H1 (cell line): ENCODE measurements around the gene RPTOR. TPM values are rescaled to one million over a fixed set of nuclear protein-coding genes. Genes with fewer than 3 reads are reported as not detected.
A peak's percentile ranks its signal among the peaks of the same experiment; 100 is the strongest.

Experiments used
- CTCF ChIA-PET: fragments of 300-600 bp; sonication (Branson Sonifier 250); formaldehyde crosslinking; loops from one replicate; lab custom pipeline; 2021; ENCODE audit not compliant: partially characterized antibody; lab: Charles Lee
- POLR2A ChIA-PET: fragments of 300-600 bp; sonication (Branson Sonifier 250); formaldehyde crosslinking; loops from one replicate; lab custom pipeline; 2021; ENCODE audit warnings: inconsistent platforms; ENCODE audit not compliant: partially characterized antibody; lab: Charles Lee
- DNase-seq, 2 experiments: peaks; one replicate each; pipeline versions ENCODE4 v3.0.0 to v3.0.0-alpha.2; 2010 to 2022; ENCODE audit warnings: low spot score in 2 of 2, low read depth in 1 of 2, mixed read lengths in 1 of 2
- FAIRE-seq: peaks from 2 replicates; lab custom pipeline; 2011; peaks lifted over from hg19 to GRCh38; lab: Jason Lieb, UNC
- H2AFZ ChIP-seq: 2 replicates; pipeline ENCODE4 v1.8.1; 2012; ENCODE audit warnings: low read length, inconsistent platforms
- H2AK5ac ChIP-seq: 2 replicates; pipeline ENCODE4 v1.6.1; 2013; ENCODE audit warnings: low read depth, low read length
- H2BK120ac ChIP-seq: replicated peaks from 2 replicates; pipeline ENCODE3; 2013; ENCODE audit warnings: low read depth, low read length, inconsistent platforms
- H2BK12ac ChIP-seq: 2 replicates; pipeline ENCODE4 v1.6.1; 2013; ENCODE audit warnings: low read depth, low read length
- H2BK15ac ChIP-seq: 2 replicates; pipeline ENCODE4 v1.6.1; 2013; ENCODE audit warnings: low read length
- H2BK20ac ChIP-seq: 2 replicates; pipeline ENCODE4 v1.6.1; 2013; ENCODE audit warnings: low read length
- H2BK5ac ChIP-seq: 2 replicates; pipeline ENCODE4 v1.6.1; 2013; ENCODE audit warnings: low read depth, low read length
- H3K14ac ChIP-seq: 2 replicates; pipeline ENCODE4 v1.6.1; 2013; ENCODE audit warnings: inconsistent platforms; ENCODE audit not compliant: insufficient read length
- H3K18ac ChIP-seq: 2 replicates; pipeline ENCODE4 v1.6.1; 2013; ENCODE audit warnings: low read length; ENCODE audit errors: extremely low read depth
- H3K23ac ChIP-seq: 2 replicates; pipeline ENCODE4 v1.6.1; 2013; ENCODE audit warnings: inconsistent platforms; ENCODE audit not compliant: insufficient read length
- H3K23me2 ChIP-seq: 2 replicates; pipeline ENCODE4 v1.6.1; 2013; ENCODE audit warnings: low read depth, low read length
- H3K27ac ChIP-seq: 2 replicates; pipeline ENCODE4 v1.6.1; 2011; ENCODE audit warnings: low read depth, low read length, inconsistent platforms
- H3K27me3 ChIP-seq, 4 experiments: replicated peaks in 1 of 4; 1 replicate in 1 of 4; 2 replicates in 3 of 4; pipeline versions ENCODE4 v1.6.1 to v1.8.1; 2011 to 2013; ENCODE audit warnings: low read length in 3 of 4, mild to moderate bottlenecking in 3 of 4, inconsistent platforms in 2 of 4, mixed read lengths in 2 of 4, moderate library complexity in 1 of 4; ENCODE audit not compliant: control insufficient read depth in 3 of 4, insufficient read depth in 3 of 4; ENCODE audit errors: extremely low read depth in 1 of 4
- H3K36me3 ChIP-seq, 4 experiments: 2 replicates each; pipeline versions ENCODE4 v1.6.1 to v1.8.1; 2011 to 2013; ENCODE audit warnings: mild to moderate bottlenecking in 4 of 4, low read length in 3 of 4, moderate library complexity in 2 of 4, control low read depth in 1 of 4, inconsistent platforms in 1 of 4; ENCODE audit not compliant: insufficient read depth in 4 of 4, control insufficient read depth in 2 of 4
- H3K4ac ChIP-seq: replicated peaks from 2 replicates; pipeline ENCODE3; 2013; ENCODE audit warnings: low read length, low read depth, mixed read lengths, inconsistent platforms; ENCODE audit not compliant: insufficient read length
- H3K4me1 ChIP-seq, 4 experiments: replicated peaks in 1 of 4; 1 replicate in 1 of 4; 2 replicates in 3 of 4; pipeline versions ENCODE4 v1.6.1 to v1.8.1; 2011 to 2013; ENCODE audit warnings: low read length in 3 of 4, inconsistent platforms in 2 of 4, mixed read lengths in 1 of 4; ENCODE audit not compliant: insufficient read depth in 4 of 4, control insufficient read depth in 3 of 4
- H3K4me2 ChIP-seq, 2 experiments: 2 replicates each; pipeline versions ENCODE4 v1.6.1 to v1.8.1; 2011 to 2013; ENCODE audit warnings: low read depth in 2 of 2, low read length in 2 of 2, control low read depth in 1 of 2, inconsistent platforms in 1 of 2, mild to moderate bottlenecking in 1 of 2; ENCODE audit not compliant: insufficient read depth in 1 of 2
- H3K4me3 ChIP-seq, 4 experiments: fragments of 200-600, 300-600 bp in 1 of 4; sonication (generic), shearing (Covaris generic), sonication (Bioruptor Twin) in 1 of 4; 2 replicates each; pipeline versions ENCODE4 v1.5.1 to v1.8.1; 2011 to 2016; ENCODE audit warnings: low read length in 4 of 4, low read depth in 3 of 4, control low read depth in 2 of 4, inconsistent platforms in 2 of 4, mild to moderate bottlenecking in 2 of 4, mixed read lengths in 1 of 4, moderate library complexity in 1 of 4; ENCODE audit not compliant: insufficient read depth in 2 of 4; ENCODE audit errors: extremely low read depth in 1 of 4
- H3K56ac ChIP-seq: replicated peaks from 2 replicates; pipeline ENCODE3; 2013; ENCODE audit warnings: low read depth, mild to moderate bottlenecking, mixed read lengths, low read length, inconsistent platforms; ENCODE audit not compliant: insufficient read length
- H3K79me1 ChIP-seq: 2 replicates; pipeline ENCODE4 v1.6.1; 2013; ENCODE audit warnings: low read depth, low read length, control low read depth
- H3K79me2 ChIP-seq, 2 experiments: 2 replicates each; pipeline versions ENCODE4 v1.6.1 to v1.8.1; 2012 to 2013; ENCODE audit warnings: low read length in 2 of 2, mild to moderate bottlenecking in 2 of 2, inconsistent platforms in 1 of 2; ENCODE audit not compliant: insufficient read depth in 2 of 2, control insufficient read depth in 1 of 2
- H3K9ac ChIP-seq, 4 experiments: replicated peaks in 1 of 4; 1 replicate in 1 of 4; 2 replicates in 3 of 4; pipeline versions ENCODE4 v1.6.1 to v1.8.1; 2011 to 2013; ENCODE audit warnings: low read depth in 3 of 4, low read length in 3 of 4, control low read depth in 2 of 4, mild to moderate bottlenecking in 2 of 4, moderate library complexity in 2 of 4, inconsistent platforms in 1 of 4; ENCODE audit errors: extremely low read depth in 1 of 4
- H3K9me3 ChIP-seq, 2 experiments: 2 replicates each; pipeline versions ENCODE4 v1.6.1 to v1.8.1; 2012 to 2013; ENCODE audit warnings: mild to moderate bottlenecking in 2 of 2, moderate library complexity in 2 of 2, control low read depth in 1 of 2, inconsistent platforms in 1 of 2, low read depth in 1 of 2, low read length in 1 of 2, mixed read lengths in 1 of 2; ENCODE audit not compliant: insufficient read depth in 2 of 2
- H4K20me1 ChIP-seq, 2 experiments: replicated peaks in 1 of 2; 2 replicates each; pipeline versions ENCODE3 to v1.8.1; 2011 to 2013; ENCODE audit warnings: inconsistent platforms in 2 of 2, low read length in 2 of 2, mild to moderate bottlenecking in 1 of 2; ENCODE audit not compliant: insufficient read depth in 2 of 2, control insufficient read depth in 1 of 2
- H4K5ac ChIP-seq: 2 replicates; pipeline ENCODE4 v1.6.1; 2013; ENCODE audit warnings: low read length, low read depth, mixed read lengths, inconsistent platforms; ENCODE audit not compliant: insufficient read length
- H4K8ac ChIP-seq: 2 replicates; pipeline ENCODE4 v1.8.0; 2013; ENCODE audit warnings: mild to moderate bottlenecking, moderate library complexity, low read length, inconsistent platforms; ENCODE audit not compliant: insufficient read depth; ENCODE audit errors: extremely low read depth
- H4K91ac ChIP-seq: replicated peaks from 2 replicates; pipeline ENCODE3; 2013; ENCODE audit warnings: low read length, mixed read lengths, inconsistent platforms; ENCODE audit not compliant: insufficient read length
- CEBPB ChIP-seq: IDR thresholded peaks from 2 replicates; pipeline ENCODE4 v1.6.1; 2012; ENCODE audit warnings: low read depth, low read length
- RBBP5 ChIP-seq: IDR thresholded peaks from 2 replicates; pipeline ENCODE4 v1.7.1; 2012; ENCODE audit warnings: low read depth, mild to moderate bottlenecking, inconsistent platforms, low read length, moderate library complexity, borderline replicate concordance
- WGBS, 2 experiments: shearing (Covaris generic) in 1 of 2; methylation state at CpG; one replicate each; pipeline versions ENCODE4 v1.1.6 to v1.1.7; 2013 to 2015; ENCODE audit warnings: low lambda C conversion rate in 2 of 2, mixed read lengths in 2 of 2, inconsistent platforms in 1 of 2, low coverage in 1 of 2, missing lambda C conversion rate in 1 of 2; ENCODE audit not compliant: insufficient replicate concordance in 2 of 2, insufficient coverage in 1 of 2, insufficient read length in 1 of 2; ENCODE audit errors: extremely low coverage in 1 of 2, missing lambda C conversion rate in 1 of 2; 5-methylcytosine and 5-hydroxymethylcytosine counted together
- polyA plus RNA-seq, 7 experiments: library from polyadenylated mRNA; depleted of rRNA in 3 of 7; stranded (reverse) in 5 of 7; unstranded in 2 of 7; fragments of >200 nt in 5 of 7; fragments of 200-250 nt in 2 of 7; gene quantifications; 1 replicate in 5 of 7; 2 replicates in 1 of 7; 4 replicates in 1 of 7; pipeline versions ENCODE4 v1.2.1 to v1.2.3, GENCODE V29; 2011 to 2013; ENCODE audit warnings: missing spikeins in 2 of 7, mixed read lengths in 2 of 7
- total RNA-seq: library from RNA; stranded (reverse); fragmentation: NEBNext Ultra II Directional; extraction: Animal tissue kit (Norgen Biotek cat#: 25700); gene quantifications from 2 replicates; pipeline ENCODE4 v1.2.1, GENCODE V29; 2021

RPTOR gene
- total and polyA plus RNA-seq, 2 of the 8 experiments (the other 6 are each of a cell fraction or from before 2014, with no cell fraction given) = 6.9 to 28.7 TPM

GRCh38 chr17:80825471-80826345 lies 281.1 kb downstream of the RPTOR start:
- Histone ChIP-seq H3K36me3 (peaks cover 0 to 2% (median 0%) of the 10 kb centered on the region in 4 experiments; a peak in 1 of 8 replicates), H3K23ac (no peak overlapping the region), H2BK15ac (no peak overlapping the region), H4K91ac (peak overlapping the region; percentile 51), H2AFZ (no peak overlapping the region), H3K27me3 (no peaks in the 10 kb centered on the region), H3K9me3 (no peaks in the 10 kb centered on the region), H3K79me1 (no peaks in the 10 kb centered on the region), H2BK12ac (peak overlapping the region; percentile 12; the same call in 1 of the 2 replicates), H3K18ac (no peak overlapping the region), H2BK120ac (no peak overlapping the region), H3K14ac (no peak overlapping the region), H3K4me1 (peaks cover 15 to 28% (median 18%) of the 10 kb centered on the region in 4 experiments), H2BK5ac (peak overlapping the region; percentile 60; the same call in 1 of the 2 replicates), H4K5ac (no peak overlapping the region), H3K23me2 (no peaks in the 10 kb centered on the region), H3K4ac (no peak overlapping the region), H3K79me2 (no peaks in the 10 kb centered on the region), H2BK20ac (no peak overlapping the region), H3K4me2 (no peak overlapping the region), H3K4me3 (no peak overlapping the region), H3K56ac (no peak overlapping the region), H3K27ac (no peak overlapping the region; the same call in 1 of the 2 replicates), H4K8ac (no peak overlapping the region), H2AK5ac (peak overlapping the region; percentile 10; the same call in 1 of the 2 replicates), H4K20me1 (peaks cover 0 to 6% of the 10 kb centered on the region in 2 experiments), H3K9ac (no peak overlapping the region)
- 88% methylated on average over 23 of the region's 28 CpGs; no CpG with 5 or more reads in 1 of the 2 experiments for WGBS, 2 experiments
- CTCF ChIA-PET = interaction anchor here (0.6 to 2.1 kb wide), 5 partner anchors 10 to 160 kb away, joined by 3 to 8 read pairs (median 3); no protein-coding TSS in a partner anchor
- POLR2A ChIA-PET = interaction anchor here (0.5 to 3.4 kb wide), 2 partner anchors 9 to 65 kb away, joined by 4 to 9 read pairs; no protein-coding TSS in a partner anchor
- TF ChIP-seq CEBPB = peak; percentile 81
- TF ChIP-seq RBBP5 = no peak
- DNase-seq (no peak), FAIRE-seq (no peak)
